Hematopoietic multipotent progenitor cell treated with erythropoietin and hydrocortisone succinate and interleukin-3 and kit ligand, for 8 days (in vitro differentiated cells): ENCODE data around the gene BCL11B.

Experiments used
- DNase-seq: peaks from one replicate; pipeline ENCODE4 v3.0.0-alpha.2; 2015

Gene BCL11B

GRCh38 chr14:99177046-99177655, 94.8 kb downstream of the BCL11B start:
- DNase-seq: no peak

GRCh38 chr14:99176156-99176945, 95.6 kb downstream of the BCL11B start:
- no peak for DNase-seq

GRCh38 chr14:99175331-99176155, 96.5 kb downstream of the BCL11B start:
- DNase-seq: no peak

GRCh38 chr14:99174770-99175319, 97.2 kb downstream of the BCL11B start:
- DNase-seq: no peak

GRCh38 chr14:99174081-99174769, 97.8 kb downstream of the BCL11B start:
- no peak for DNase-seq

GRCh38 chr14:99173506-99173905, 98.5 kb downstream of the BCL11B start:
- no peak for DNase-seq

GRCh38 chr14:99173086-99173485, 98.9 kb downstream of the BCL11B start:
- DNase-seq: no peak

GRCh38 chr14:99171396-99171795, 100.6 kb downstream of the BCL11B start:
- no peak for DNase-seq

- DNase-seq: no peak
Measured at GRCh38 chr14:99169776-99170356, 102.1 kb downstream of the BCL11B start.

GRCh38 chr14:99168330-99168729, 103.7 kb downstream of the BCL11B start:
- no peak for DNase-seq

GRCh38 chr14:99166506-99166905, 105.5 kb downstream of the BCL11B start:
- DNase-seq: no peak

GRCh38 chr14:99164712-99165111, 107.3 kb downstream of the BCL11B start:
- DNase-seq: no peak

GRCh38 chr14:99163446-99163845, 108.6 kb downstream of the BCL11B start:
- no peak for DNase-seq

GRCh38 chr14:99159341-99160340, 112.4 kb downstream of the BCL11B start:
- no peak for DNase-seq

- no peak for DNase-seq
Measured at GRCh38 chr14:99158646-99159165, 113.3 kb downstream of the BCL11B start.

GRCh38 chr14:99158150-99158549, 113.8 kb downstream of the BCL11B start:
- DNase-seq: no peak

- no peak for DNase-seq
Measured at GRCh38 chr14:99157676-99158075, 114.3 kb downstream of the BCL11B start.

- DNase-seq: no peak
Measured at GRCh38 chr14:99157246-99157645, 114.8 kb downstream of the BCL11B start.

GRCh38 chr14:99156814-99157213, 115.2 kb downstream of the BCL11B start:
- DNase-seq: no peak

GRCh38 chr14:99156090-99156425, 115.9 kb downstream of the BCL11B start:
- DNase-seq: no peak
